Retinal pigment epithelial cell (primary cell): ENCODE results near the gene SLC25A42.

ENCODE experiments used
- DNase-seq: peaks from one replicate; pipeline ENCODE4 v3.0.0-alpha.2; 2010; ENCODE audit warnings: low read depth
- H3K4me3 ChIP-seq: 2 replicates; pipeline ENCODE4 v1.5.1; 2011; ENCODE audit warnings: mild to moderate bottlenecking, low read length, control low read depth, moderate library complexity
- CTCF ChIP-seq: conservative IDR thresholded peaks from 2 replicates; pipeline ENCODE4 v1.5.1; 2011; ENCODE audit warnings: low read depth, low read length, control low read depth, inconsistent platforms

SLC25A42 gene

GRCh38 chr19:19115954-19116353 lies 52.2 kb downstream of the SLC25A42 start:
- peak; percentile 64 for TF ChIP-seq CTCF
- no peak overlapping the region for H3K4me3 ChIP-seq
- DNase-seq, result no peak

- no peak for TF ChIP-seq CTCF
- H3K4me3 ChIP-seq, result no peak overlapping the region
- no peak for DNase-seq
These were observed 55.8 kb downstream of the SLC25A42 start for GRCh38 chr19:19119325-19120237.

- no peak overlapping the region for H3K4me3 ChIP-seq
- no peak for TF ChIP-seq CTCF
- no peak for DNase-seq
These were observed 56.8 kb downstream of the SLC25A42 start for GRCh38 chr19:19120308-19121231.

GRCh38 chr19:19121371-19121770 lies 57.6 kb downstream of the SLC25A42 start:
- no peak overlapping the region for H3K4me3 ChIP-seq
- DNase-seq, result no peak

GRCh38 chr19:19122902-19123301 lies 59.1 kb downstream of the SLC25A42 start:
- no peak for DNase-seq
- TF ChIP-seq CTCF, result no peak
- no peak overlapping the region for H3K4me3 ChIP-seq

More at GRCh38 chr19:19121371-19121770, 57.6 kb downstream of the SLC25A42 start:
- TF ChIP-seq CTCF, result no peak

GRCh38 chr19:19123386-19123785 lies 59.6 kb downstream of the SLC25A42 start:
- DNase-seq, result no peak
- no peak overlapping the region for H3K4me3 ChIP-seq
- TF ChIP-seq CTCF, result no peak
